Measurements from ENCODE around the gene RBL1.

The RBL1 gene

GRCh38 chr20:37119356-37120036 lies 23.7 kb upstream of the RBL1 start:
- Histone ChIP-seq H3K9me3 (ENCODE audit: control insufficient read depth, insufficient read depth, low read depth, low read length) (peaks cover under 1% of the 10 kb centered on the region; the same call in 1 of the 2 replicates), H3K4me3 (ENCODE audit: low read depth, low read length) (no peak overlapping the region), H3K27me3 (ENCODE audit: control insufficient read depth, insufficient read depth, low read length) (no peaks in the 10 kb centered on the region), H3K9ac (ENCODE audit: low read length) (no peak overlapping the region), H3K36me3 (ENCODE audit: control insufficient read depth, insufficient read depth, low read length) (no peaks in the 10 kb centered on the region), H3K27ac (ENCODE audit: low read depth, low read length) (no peak overlapping the region), H3K4me1 (ENCODE audit: control insufficient read depth, insufficient read depth, low read length) (no peaks in the 10 kb centered on the region)

- Histone ChIP-seq H3K27ac (ENCODE audit: low read depth, low read length) (no peak overlapping the region), H3K4me3 (ENCODE audit: low read depth, low read length) (no peak overlapping the region), H3K9me3 (ENCODE audit: control insufficient read depth, insufficient read depth, low read depth, low read length) (no peaks in the 10 kb centered on the region), H3K4me1 (ENCODE audit: control insufficient read depth, insufficient read depth, low read length) (no peaks in the 10 kb centered on the region), H3K9ac (ENCODE audit: low read length) (no peak overlapping the region), H3K36me3 (ENCODE audit: control insufficient read depth, insufficient read depth, low read length) (no peaks in the 10 kb centered on the region), H3K27me3 (ENCODE audit: control insufficient read depth, insufficient read depth, low read length) (no peaks in the 10 kb centered on the region)
These were observed 18.2 kb upstream of the RBL1 start for GRCh38 chr20:37114012-37114411.

DNA sequence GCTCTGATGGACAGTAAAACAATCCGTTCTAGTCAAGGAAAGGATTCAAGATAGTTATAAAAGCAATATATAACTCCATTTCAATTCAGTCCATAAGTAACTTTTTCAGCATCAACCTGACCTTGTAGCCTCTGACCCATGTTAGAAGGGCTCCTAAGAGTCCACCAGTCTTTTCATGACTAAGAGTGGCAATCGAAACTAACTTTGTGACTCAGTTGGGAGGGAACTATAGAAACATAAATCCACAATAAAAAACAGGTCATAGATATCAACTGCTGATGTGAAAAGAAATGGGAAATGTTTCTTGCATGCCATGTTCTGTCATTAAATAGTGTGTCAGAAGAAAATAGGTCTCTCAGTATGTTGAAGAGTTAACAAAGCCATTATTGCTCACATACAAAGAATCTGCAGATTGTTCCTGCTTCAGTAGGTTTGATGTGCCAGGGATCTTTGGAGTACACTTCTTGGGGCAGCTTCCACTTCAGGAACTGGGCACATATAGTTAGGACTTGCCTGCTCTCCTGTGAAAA lies 16.2 kb upstream of the RBL1 start:
- Histone ChIP-seq H3K4me1 (ENCODE audit: control insufficient read depth, insufficient read depth, low read length) (no peaks in the 10 kb centered on the region), H3K4me3 (ENCODE audit: low read depth, low read length) (no peak overlapping the region), H3K9me3 (ENCODE audit: control insufficient read depth, insufficient read depth, low read depth, low read length) (no peaks in the 10 kb centered on the region), H3K9ac (ENCODE audit: low read length) (no peak overlapping the region), H3K27me3 (ENCODE audit: control insufficient read depth, insufficient read depth, low read length) (no peaks in the 10 kb centered on the region), H3K36me3 (ENCODE audit: control insufficient read depth, insufficient read depth, low read length) (no peaks in the 10 kb centered on the region), H3K27ac (ENCODE audit: low read depth, low read length) (no peak overlapping the region)

DNA sequence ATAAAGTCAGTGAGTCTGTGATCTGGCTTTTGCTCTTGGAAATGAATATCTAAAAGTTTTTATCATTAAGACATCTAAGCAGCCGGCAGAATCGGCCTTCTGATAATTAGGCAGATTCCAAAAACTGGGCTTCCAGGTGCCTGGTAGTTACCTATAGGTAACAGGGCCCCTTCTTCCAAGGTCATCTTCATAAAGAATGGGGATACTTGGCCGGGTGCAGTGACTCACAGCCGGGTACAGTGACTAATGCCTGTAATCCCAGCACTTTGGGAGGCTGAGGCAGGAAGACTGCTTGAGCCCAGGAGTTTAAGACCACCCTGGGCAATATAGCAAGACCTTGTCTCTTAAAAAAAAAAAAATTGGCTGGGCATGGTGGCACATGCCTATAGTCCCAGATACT lies 12.9 kb upstream of the RBL1 start:
- Histone ChIP-seq H3K4me3 (ENCODE audit: low read depth, low read length) (no peak overlapping the region), H3K9me3 (ENCODE audit: control insufficient read depth, insufficient read depth, low read depth, low read length) (no peaks in the 10 kb centered on the region), H3K27me3 (ENCODE audit: control insufficient read depth, insufficient read depth, low read length) (no peaks in the 10 kb centered on the region), H3K27ac (ENCODE audit: low read depth, low read length) (no peak overlapping the region), H3K4me1 (ENCODE audit: control insufficient read depth, insufficient read depth, low read length) (no peaks in the 10 kb centered on the region), H3K36me3 (ENCODE audit: control insufficient read depth, insufficient read depth, low read length) (no peaks in the 10 kb centered on the region), H3K9ac (ENCODE audit: low read length) (no peak overlapping the region)

DNA sequence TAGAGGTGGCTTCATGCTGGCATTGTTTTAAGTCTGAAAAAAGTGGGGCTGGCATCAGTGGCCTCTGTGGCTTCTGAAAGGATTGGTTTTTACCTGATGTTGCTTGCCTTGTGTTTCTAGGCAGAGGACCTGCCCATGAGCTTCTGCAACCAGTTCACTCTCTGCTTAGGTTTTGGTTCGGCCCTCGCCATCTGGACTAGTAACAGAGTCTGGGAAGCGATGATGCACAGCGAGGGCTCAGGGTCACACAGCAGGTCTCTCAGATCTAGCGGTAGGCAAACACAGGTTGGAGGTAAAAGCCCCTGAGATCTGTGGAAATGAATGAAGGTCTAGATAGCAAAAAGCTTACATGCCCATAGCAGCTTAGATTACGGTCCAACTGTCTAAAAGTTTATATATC lies 6.8 kb upstream of the RBL1 start:
- H3K27ac ChIP-seq (ENCODE audit: low read depth, low read length): no peak overlapping the region
- H3K27me3 ChIP-seq (ENCODE audit: control insufficient read depth, insufficient read depth, low read length): no peaks in the 10 kb centered on the region
- no peaks in the 10 kb centered on the region for H3K4me1 ChIP-seq (ENCODE audit: control insufficient read depth, insufficient read depth, low read length)
- no peaks in the 10 kb centered on the region for H3K9me3 ChIP-seq (ENCODE audit: control insufficient read depth, insufficient read depth, low read depth, low read length)
- no peak overlapping the region for H3K4me3 ChIP-seq (ENCODE audit: low read depth, low read length)
- H3K36me3 ChIP-seq (ENCODE audit: control insufficient read depth, insufficient read depth, low read length): no peaks in the 10 kb centered on the region
- H3K9ac ChIP-seq (ENCODE audit: low read length): no peak overlapping the region

GRCh38 chr20:37096415-37097041 lies 731 bp upstream of the RBL1 start:
- Histone ChIP-seq H3K9ac (ENCODE audit: low read length) (peak overlapping the region; percentile 99), H3K27ac (ENCODE audit: low read depth, low read length) (peak overlapping the region; percentile 99), H3K36me3 (ENCODE audit: control insufficient read depth, insufficient read depth, low read length) (peaks cover 8% of the 10 kb centered on the region)

GRCh38 chr20:37095108-37095598 lies 644 bp downstream of the RBL1 start:
- Histone ChIP-seq H3K36me3 (ENCODE audit: control insufficient read depth, insufficient read depth, low read length) (peaks cover 14% of the 10 kb centered on the region), H3K4me1 (ENCODE audit: control insufficient read depth, insufficient read depth, low read length) (peaks cover 15% of the 10 kb centered on the region), H3K27ac (ENCODE audit: low read depth, low read length) (peak overlapping the region; percentile 99; the same call in 1 of the 2 replicates), H3K27me3 (ENCODE audit: control insufficient read depth, insufficient read depth, low read length) (no peaks in the 10 kb centered on the region), H3K4me3 (ENCODE audit: low read depth, low read length) (peak overlapping the region; percentile 81), H3K9ac (ENCODE audit: low read length) (peak overlapping the region; percentile 99), H3K9me3 (ENCODE audit: control insufficient read depth, insufficient read depth, low read depth, low read length) (no peaks in the 10 kb centered on the region)

More at GRCh38 chr20:37096415-37097041, 731 bp upstream of the RBL1 start:
- no peaks in the 10 kb centered on the region for H3K27me3 ChIP-seq (ENCODE audit: control insufficient read depth, insufficient read depth, low read length)
- no peaks in the 10 kb centered on the region for H3K9me3 ChIP-seq (ENCODE audit: control insufficient read depth, insufficient read depth, low read depth, low read length)
- peak overlapping the region; percentile 81 for H3K4me3 ChIP-seq (ENCODE audit: low read depth, low read length)
- peaks cover 15% of the 10 kb centered on the region for H3K4me1 ChIP-seq (ENCODE audit: control insufficient read depth, insufficient read depth, low read length)

DNA sequence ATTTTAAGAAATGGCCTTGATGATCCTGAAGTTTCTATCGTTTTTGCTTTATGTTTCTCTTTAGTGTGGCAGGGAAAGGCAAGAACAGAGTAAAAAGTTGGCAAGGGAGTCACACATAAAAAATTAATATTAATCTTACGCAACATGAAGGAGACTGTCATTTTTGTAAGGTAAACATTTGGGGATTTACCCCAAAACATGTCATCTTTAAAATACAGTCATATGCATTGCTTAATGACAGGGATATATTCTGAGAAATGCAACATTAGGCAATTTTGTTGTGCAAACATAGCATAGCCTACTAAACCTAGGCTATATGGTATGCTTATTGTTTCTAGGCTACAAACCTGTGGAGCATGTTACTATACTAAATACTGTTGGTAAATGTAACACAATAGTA lies 5.4 kb downstream of the RBL1 start:
- no peak overlapping the region for H3K27ac ChIP-seq (ENCODE audit: low read depth, low read length)
- H3K9me3 ChIP-seq (ENCODE audit: control insufficient read depth, insufficient read depth, low read depth, low read length): no peaks in the 10 kb centered on the region
- no peak overlapping the region for H3K4me3 ChIP-seq (ENCODE audit: low read depth, low read length)
- H3K36me3 ChIP-seq (ENCODE audit: control insufficient read depth, insufficient read depth, low read length): peaks cover 44% of the 10 kb centered on the region
- peaks cover 7% of the 10 kb centered on the region; the same call in 1 of the 2 replicates for H3K4me1 ChIP-seq (ENCODE audit: control insufficient read depth, insufficient read depth, low read length)
- no peaks in the 10 kb centered on the region for H3K27me3 ChIP-seq (ENCODE audit: control insufficient read depth, insufficient read depth, low read length)
- no peak overlapping the region for H3K9ac ChIP-seq (ENCODE audit: low read length)

GRCh38 chr20:37081717-37082289 lies 14.0 kb downstream of the RBL1 start:
- Histone ChIP-seq H3K36me3 (ENCODE audit: control insufficient read depth, insufficient read depth, low read length) (peaks cover 45% of the 10 kb centered on the region), H3K27ac (ENCODE audit: low read depth, low read length) (no peak overlapping the region), H3K9me3 (ENCODE audit: control insufficient read depth, insufficient read depth, low read depth, low read length) (no peaks in the 10 kb centered on the region), H3K27me3 (ENCODE audit: control insufficient read depth, insufficient read depth, low read length) (no peaks in the 10 kb centered on the region), H3K4me3 (ENCODE audit: low read depth, low read length) (no peak overlapping the region), H3K4me1 (ENCODE audit: control insufficient read depth, insufficient read depth, low read length) (no peaks in the 10 kb centered on the region), H3K9ac (ENCODE audit: low read length) (no peak overlapping the region)

DNA sequence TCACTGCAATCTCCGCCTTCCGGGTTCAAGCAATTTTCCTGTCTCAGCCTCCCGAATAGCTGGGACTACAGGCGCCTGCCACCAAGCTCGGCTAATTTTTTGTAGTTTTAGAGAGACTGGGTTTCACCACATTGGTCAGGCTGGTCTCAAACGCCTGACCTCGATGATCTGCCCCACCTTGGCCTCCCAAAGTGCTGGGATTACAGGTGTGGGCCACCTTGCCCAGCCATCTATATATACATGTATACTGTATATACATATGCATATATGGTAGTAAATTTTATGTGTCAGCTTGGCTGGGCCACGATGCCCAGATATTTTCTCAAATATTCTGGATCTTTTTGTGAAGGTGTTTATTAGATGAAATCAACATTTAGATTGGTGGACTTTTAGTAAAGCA lies 18.8 kb downstream of the RBL1 start:
- no peak overlapping the region for H3K4me3 ChIP-seq (ENCODE audit: low read depth, low read length)
- H3K36me3 ChIP-seq (ENCODE audit: control insufficient read depth, insufficient read depth, low read length): peaks cover 24% of the 10 kb centered on the region
- H3K9me3 ChIP-seq (ENCODE audit: control insufficient read depth, insufficient read depth, low read depth, low read length): peaks cover 6% of the 10 kb centered on the region; the same call in 1 of the 2 replicates
- no peaks in the 10 kb centered on the region for H3K27me3 ChIP-seq (ENCODE audit: control insufficient read depth, insufficient read depth, low read length)
- no peak overlapping the region for H3K9ac ChIP-seq (ENCODE audit: low read length)
- H3K4me1 ChIP-seq (ENCODE audit: control insufficient read depth, insufficient read depth, low read length): no peaks in the 10 kb centered on the region
- H3K27ac ChIP-seq (ENCODE audit: low read depth, low read length): no peak overlapping the region
